ENCODE measurements around the gene TBC1D9B. TPM values are rescaled to one million over a fixed set of nuclear protein-coding genes. Genes with fewer than 3 reads are reported as not detected.

The TBC1D9B gene
- total RNA-seq, 4 donors from 2014 or later: 71.4 to 125 (median 100) TPM

DNA sequence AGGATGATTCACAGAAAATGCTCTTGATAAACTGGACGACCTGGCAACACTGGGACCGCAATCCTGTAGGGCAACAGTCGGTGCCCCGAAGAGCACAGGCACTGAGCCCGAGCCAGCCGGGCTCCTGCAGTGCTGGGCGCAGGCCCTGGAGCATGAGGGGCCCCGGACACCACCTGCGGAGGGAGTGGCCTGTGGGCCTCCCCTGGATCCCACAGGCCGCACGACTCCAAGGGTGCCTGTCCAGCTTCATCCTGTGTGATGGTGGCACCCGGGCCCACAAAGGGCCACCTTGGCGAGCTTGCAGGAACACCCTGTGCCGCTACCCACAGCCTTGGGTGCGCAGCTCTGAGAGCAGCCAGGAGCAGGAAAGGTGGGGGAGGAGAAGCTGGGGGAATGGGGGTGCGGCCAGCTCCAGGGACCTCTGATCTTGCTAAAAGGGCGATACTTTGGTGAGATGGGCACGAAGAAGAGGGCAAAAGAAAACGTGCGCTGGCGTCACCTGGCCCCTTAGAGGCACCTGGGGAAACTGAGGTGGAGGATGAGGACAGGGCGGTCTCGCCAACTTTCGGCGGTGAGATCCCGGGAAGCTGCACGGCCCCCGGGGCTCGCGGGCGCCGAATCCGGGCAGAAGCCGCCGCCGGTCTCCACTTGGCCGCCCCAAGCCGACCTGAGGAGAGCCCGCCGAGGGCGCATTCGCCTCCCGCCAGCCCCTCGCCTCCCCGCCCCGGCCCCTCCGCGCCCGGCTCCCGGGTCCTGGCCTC is 722 bp downstream of the TBC1D9B start:
- intact Hi-C loops (cut with DNase I; ENCODE audit: low total_unique reads): loop anchor here (10.0 kb wide), 1 partner anchor 102 kb away; the partner anchor contains the start of gene MGAT4B
- H3K4me3 ChIP-seq (ENCODE audit: low read depth, poor library complexity, severe bottlenecking): peak overlapping the region; percentile 51
- TF ChIP-seq, protein P1, sequence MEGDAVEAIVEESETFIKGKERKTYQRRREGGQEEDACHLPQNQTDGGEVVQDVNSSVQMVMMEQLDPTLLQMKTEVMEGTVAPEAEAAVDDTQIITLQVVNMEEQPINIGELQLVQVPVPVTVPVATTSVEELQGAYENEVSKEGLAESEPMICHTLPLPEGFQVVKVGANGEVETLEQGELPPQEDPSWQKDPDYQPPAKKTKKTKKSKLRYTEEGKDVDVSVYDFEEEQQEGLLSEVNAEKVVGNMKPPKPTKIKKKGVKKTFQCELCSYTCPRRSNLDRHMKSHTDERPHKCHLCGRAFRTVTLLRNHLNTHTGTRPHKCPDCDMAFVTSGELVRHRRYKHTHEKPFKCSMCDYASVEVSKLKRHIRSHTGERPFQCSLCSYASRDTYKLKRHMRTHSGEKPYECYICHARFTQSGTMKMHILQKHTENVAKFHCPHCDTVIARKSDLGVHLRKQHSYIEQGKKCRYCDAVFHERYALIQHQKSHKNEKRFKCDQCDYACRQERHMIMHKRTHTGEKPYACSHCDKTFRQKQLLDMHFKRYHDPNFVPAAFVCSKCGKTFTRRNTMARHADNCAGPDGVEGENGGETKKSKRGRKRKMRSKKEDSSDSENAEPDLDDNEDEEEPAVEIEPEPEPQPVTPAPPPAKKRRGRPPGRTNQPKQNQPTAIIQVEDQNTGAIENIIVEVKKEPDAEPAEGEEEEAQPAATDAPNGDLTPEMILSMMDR (IDR thresholded peaks at IDR 0.05): no peak
- no peak for TF ChIP-seq POLR2A (IDR thresholded peaks at IDR 0.05)
- 5 to 11% methylated on average over 28 to 35 of the region's 50 CpGs for WGBS, 2 donors
- DNase-seq (ENCODE audit: low spot score in 2 of 2): no peak

DNA sequence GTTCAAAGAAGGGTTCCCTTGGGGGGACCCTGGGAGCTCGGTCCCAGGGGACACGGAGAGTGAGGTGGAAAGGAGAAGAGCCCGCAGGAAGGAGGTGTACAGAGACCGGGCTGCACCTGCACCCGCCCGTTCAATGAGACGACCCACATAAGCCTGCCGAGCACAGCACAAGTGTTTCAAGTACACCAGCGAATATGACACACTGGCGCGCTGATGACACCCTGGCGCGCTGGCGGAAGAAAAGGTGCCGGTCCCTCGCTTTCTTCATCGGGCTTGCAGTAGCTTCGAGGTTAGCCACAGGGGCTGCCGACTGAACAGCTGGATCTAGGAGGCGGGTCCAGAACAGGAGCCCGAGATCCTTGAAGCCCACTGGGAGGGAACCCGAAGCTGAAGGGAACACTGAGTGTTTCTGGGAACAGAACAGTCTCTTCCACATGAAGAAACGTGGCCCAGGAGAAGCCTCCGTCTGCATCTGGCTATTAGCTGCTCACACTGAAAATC is 1.4 kb downstream of the TBC1D9B start:
- TF ChIP-seq, protein P1 (IDR thresholded peaks at IDR 0.05): no peak
- no peak for TF ChIP-seq POLR2A (IDR thresholded peaks at IDR 0.05)
- WGBS, 2 donors: 80 to 84% methylated on average over 24 of the region's 24 CpGs
- intact Hi-C loops (cut with DNase I; ENCODE audit: low total_unique reads): loop anchor here (10.0 kb wide), 1 partner anchor 102 kb away; the partner anchor contains the start of gene MGAT4B
- H3K4me3 ChIP-seq (ENCODE audit: low read depth, poor library complexity, severe bottlenecking): no peak overlapping the region
- no peak for DNase-seq (ENCODE audit: low spot score in 2 of 2)

DNA sequence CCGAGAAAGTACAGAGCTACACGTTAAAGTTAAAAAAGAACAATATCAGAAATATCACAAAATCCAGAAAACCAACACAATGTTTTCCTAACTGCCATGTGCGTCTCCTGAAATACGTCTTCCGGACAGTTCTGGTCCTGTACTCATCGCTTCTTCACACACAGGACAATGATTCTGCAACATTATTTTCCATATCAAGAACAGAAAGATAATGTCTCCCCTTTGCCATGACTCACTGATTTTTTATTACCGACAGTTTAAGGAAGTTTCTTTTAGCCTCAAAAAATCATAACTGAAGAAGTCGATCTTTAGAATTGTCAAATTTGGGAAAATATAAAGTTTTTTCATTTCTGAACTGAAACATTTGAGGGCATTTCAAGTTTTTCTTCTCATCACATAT is 2.5 kb downstream of the TBC1D9B start:
- TF ChIP-seq, protein P1 (IDR thresholded peaks at IDR 0.05): no peak
- TF ChIP-seq POLR2A (IDR thresholded peaks at IDR 0.05): no peak
- intact Hi-C loops (cut with DNase I; ENCODE audit: low total_unique reads): loop anchor here (10.0 kb wide), 1 partner anchor 100 kb away; the partner anchor contains the start of gene MGAT4B
- 88% methylated on average over 8 of the region's 8 CpGs for WGBS, 2 donors
- DNase-seq (ENCODE audit: low spot score in 2 of 2): no peak
- H3K4me3 ChIP-seq (ENCODE audit: low read depth, poor library complexity, severe bottlenecking): no peak overlapping the region

DNA sequence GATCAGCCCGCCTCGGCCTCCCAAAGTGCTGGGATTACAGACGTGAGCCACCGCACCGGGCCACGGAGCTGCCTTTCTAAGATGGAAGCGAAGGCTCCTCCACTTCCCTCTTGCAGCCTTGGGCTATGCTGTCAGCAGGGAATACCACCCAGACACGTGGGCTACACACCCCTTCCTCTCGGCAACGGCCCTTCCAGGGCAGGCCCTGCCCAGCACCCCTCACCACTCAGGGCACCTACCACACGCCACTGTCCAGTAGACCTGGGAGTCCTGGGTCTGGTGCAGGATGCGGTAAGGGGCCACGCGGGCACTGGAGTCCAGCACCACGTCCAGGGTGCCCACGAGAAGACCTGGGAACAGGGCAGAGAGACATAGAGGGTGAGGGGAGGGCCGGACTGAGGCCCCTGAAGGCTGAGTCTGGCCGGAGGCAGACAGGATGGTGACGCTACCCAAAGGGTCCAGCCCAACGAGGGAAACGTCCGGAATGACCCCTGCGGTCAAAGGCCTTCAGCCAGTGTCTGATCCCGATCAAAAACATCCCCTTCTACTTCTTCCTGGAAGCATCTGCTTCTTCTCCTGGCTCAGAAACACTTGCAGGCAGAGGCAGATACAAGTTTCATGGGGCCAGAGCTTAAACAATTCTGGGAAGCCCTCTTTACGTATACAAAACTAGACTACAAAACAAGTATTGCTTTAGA is 3.1 kb downstream of the TBC1D9B start:
- WGBS, 2 donors: 96 to 98% methylated on average over 25 of the region's 25 CpGs
- no peak for DNase-seq (ENCODE audit: low spot score in 2 of 2)
- intact Hi-C loops (cut with DNase I; ENCODE audit: low total_unique reads): loop anchor here (10.0 kb wide), 1 partner anchor 100 kb away; the partner anchor contains the start of gene MGAT4B
- H3K4me3 ChIP-seq (ENCODE audit: low read depth, poor library complexity, severe bottlenecking): no peak overlapping the region
- TF ChIP-seq, protein P1 (IDR thresholded peaks at IDR 0.05): no peak
- no peak for TF ChIP-seq POLR2A (IDR thresholded peaks at IDR 0.05)

DNA sequence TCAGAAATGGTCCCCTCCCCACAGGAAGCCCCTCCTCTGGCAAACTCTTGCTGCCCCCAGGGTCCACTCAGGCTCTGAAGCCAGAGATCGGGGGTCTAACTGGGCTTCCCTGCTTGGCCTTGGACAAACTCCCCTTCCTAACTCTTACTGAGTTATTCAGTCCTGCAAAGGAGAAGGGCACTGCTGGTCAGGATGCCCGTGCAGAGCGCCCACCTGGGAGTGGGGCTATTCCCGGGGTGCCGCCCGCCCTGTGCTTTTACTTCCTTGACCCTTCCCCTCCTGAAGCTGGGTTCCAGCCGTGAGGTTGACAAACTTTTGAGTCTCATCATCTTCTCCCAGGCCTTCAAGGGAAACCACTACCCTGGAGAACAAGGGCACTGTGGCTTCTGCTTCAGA is 4.9 kb downstream of the TBC1D9B start:
- no peak overlapping the region for H3K4me3 ChIP-seq (ENCODE audit: low read depth, poor library complexity, severe bottlenecking)
- DNase-seq (ENCODE audit: low spot score in 2 of 2): no peak
- WGBS, 2 donors: 94 to 98% methylated on average over 7 of the region's 7 CpGs
- no peak for TF ChIP-seq POLR2A (IDR thresholded peaks at IDR 0.05)
- TF ChIP-seq, protein P1 (IDR thresholded peaks at IDR 0.05): no peak
- intact Hi-C loops (cut with DNase I; ENCODE audit: low total_unique reads): loop anchor here (10.0 kb wide), 1 partner anchor 98 kb away; the partner anchor contains the start of gene MGAT4B

Measured in lower leg skin (tissue), 4 donors.